Measurements from ENCODE around the gene DLG2.

DNA sequence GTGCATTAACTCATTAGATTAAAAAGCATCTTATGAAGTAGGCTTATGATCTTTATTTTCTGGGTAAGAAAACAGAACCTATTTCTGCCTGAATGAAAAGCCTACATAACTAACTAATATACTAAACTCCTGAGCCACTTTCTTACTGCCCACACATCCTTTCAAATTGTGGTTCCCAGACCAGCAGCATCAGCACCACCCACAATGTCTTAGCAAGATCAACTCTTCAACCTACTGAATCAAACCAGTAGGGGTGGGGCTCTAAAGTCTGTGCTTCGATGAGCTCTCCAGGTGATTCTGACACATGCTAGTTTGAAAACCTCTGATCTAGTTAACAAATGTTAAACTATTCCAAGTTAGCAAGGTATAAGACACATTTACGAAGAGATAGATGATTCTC lies 462.4 kb downstream of the DLG2 start:
- TF ChIP-seq, protein P1, sequence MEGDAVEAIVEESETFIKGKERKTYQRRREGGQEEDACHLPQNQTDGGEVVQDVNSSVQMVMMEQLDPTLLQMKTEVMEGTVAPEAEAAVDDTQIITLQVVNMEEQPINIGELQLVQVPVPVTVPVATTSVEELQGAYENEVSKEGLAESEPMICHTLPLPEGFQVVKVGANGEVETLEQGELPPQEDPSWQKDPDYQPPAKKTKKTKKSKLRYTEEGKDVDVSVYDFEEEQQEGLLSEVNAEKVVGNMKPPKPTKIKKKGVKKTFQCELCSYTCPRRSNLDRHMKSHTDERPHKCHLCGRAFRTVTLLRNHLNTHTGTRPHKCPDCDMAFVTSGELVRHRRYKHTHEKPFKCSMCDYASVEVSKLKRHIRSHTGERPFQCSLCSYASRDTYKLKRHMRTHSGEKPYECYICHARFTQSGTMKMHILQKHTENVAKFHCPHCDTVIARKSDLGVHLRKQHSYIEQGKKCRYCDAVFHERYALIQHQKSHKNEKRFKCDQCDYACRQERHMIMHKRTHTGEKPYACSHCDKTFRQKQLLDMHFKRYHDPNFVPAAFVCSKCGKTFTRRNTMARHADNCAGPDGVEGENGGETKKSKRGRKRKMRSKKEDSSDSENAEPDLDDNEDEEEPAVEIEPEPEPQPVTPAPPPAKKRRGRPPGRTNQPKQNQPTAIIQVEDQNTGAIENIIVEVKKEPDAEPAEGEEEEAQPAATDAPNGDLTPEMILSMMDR (IDR thresholded peaks at IDR 0.05; ENCODE audit: insufficient read depth, low read depth, low read length), result no peak
- TF ChIP-seq EZH2 (IDR thresholded peaks at IDR 0.05; ENCODE audit: insufficient read depth, low read length), result no peak
